ENCODE results near the gene LCE1B.

Gene LCE1B

DNA sequence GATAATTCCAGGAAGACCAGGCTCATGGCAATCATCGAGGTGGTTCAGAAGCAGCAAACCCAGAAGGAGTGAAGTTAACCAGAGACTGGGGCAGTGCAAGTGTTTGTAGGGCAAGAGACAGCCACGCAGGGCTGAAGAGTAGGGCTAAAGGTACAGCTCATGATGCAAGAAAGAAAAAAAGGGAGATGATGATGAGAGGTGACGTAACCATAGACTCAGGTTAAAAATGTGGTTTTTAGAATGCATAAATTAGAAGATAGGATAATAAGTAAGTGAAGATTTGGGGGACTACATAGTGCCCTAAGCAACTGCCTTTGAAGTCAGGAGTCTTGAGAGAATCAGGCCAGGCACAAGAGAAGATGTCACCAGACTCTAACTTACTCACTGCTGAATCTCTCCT, 48.4 kb downstream of the LCE1B start:
- in situ Hi-C loops (cut with MboI; ENCODE audit: low sequenced_read_pairs): no loop called here

DNA sequence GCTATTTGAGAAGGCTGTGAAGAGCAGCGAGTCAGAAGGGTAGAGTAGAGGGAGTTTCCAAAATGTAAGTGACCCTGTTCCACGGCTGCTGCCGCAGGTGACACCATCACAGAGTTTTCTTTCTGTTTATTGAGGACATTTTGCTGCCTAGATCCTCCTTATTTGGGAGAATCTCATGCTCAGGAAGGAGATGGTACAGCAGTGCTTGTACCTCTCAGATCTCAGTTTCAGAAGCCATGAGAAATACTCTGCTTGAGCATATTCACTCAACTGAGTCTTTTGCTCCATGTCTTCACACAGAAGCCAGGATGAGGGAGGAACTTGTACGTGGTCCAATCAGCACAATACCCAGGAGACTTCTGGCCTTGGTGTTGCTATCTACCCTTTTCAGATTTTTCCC, 49.6 kb downstream of the LCE1B start:
- in situ Hi-C loops (cut with MboI; ENCODE audit: low sequenced_read_pairs): no loop called here

Measured in HL-60/S4 (cell line).